ENCODE measurements around the gene PLCH2.

Gene PLCH2

GRCh38 chr1:2488688-2489087 is 12.6 kb downstream of the PLCH2 start:
- no peak for TF ChIP-seq CTCF (IDR thresholded peaks at IDR 0.05; ENCODE audit: low read depth, low read length, missing control alignments)
- DNase-seq (ENCODE audit: low read depth), result no peak
- no peak overlapping the region for H3K4me3 ChIP-seq (ENCODE audit: low read depth, low read length)

- no peak overlapping the region for H3K4me3 ChIP-seq (ENCODE audit: low read depth, low read length)
- DNase-seq (ENCODE audit: low read depth), result no peak
- TF ChIP-seq CTCF (IDR thresholded peaks at IDR 0.05; ENCODE audit: low read depth, low read length, missing control alignments), result no peak
Measured at GRCh38 chr1:2489615-2490014, 13.5 kb downstream of the PLCH2 start.

DNA sequence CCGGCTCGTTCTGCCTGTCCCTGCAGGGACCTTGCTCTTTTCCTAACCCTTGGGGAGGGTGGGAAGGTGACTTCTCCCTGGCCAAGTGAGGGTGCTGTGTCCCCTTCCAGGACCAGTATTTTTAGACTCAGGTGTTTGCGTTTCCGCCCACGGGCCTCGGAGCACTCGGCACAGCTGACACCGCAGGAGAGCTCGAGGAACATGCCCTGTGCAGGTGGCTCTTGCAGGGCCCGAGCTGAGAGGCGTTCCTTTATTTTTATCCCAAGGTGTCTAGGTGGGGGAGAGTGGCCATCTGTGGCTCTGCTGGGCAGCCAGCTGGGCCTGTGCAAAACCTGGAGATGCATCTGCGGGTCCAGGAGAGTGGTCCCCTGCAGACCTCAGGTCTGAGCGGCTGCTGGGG is 16.0 kb downstream of the PLCH2 start:
- TF ChIP-seq CTCF (IDR thresholded peaks at IDR 0.05; ENCODE audit: low read depth, low read length, missing control alignments), result no peak
- DNase-seq (ENCODE audit: low read depth), result no peak
- no peak overlapping the region for H3K4me3 ChIP-seq (ENCODE audit: low read depth, low read length)

GRCh38 chr1:2493218-2493617 is 17.1 kb downstream of the PLCH2 start:
- no peak overlapping the region for H3K4me3 ChIP-seq (ENCODE audit: low read depth, low read length)
- DNase-seq (ENCODE audit: low read depth), result no peak
- no peak for TF ChIP-seq CTCF (IDR thresholded peaks at IDR 0.05; ENCODE audit: low read depth, low read length, missing control alignments)

- no peak overlapping the region for H3K4me3 ChIP-seq (ENCODE audit: low read depth, low read length)
- no peak for TF ChIP-seq CTCF (IDR thresholded peaks at IDR 0.05; ENCODE audit: low read depth, low read length, missing control alignments)
- no peak for DNase-seq (ENCODE audit: low read depth)
Measured at GRCh38 chr1:2493691-2494322, 17.7 kb downstream of the PLCH2 start.

DNA sequence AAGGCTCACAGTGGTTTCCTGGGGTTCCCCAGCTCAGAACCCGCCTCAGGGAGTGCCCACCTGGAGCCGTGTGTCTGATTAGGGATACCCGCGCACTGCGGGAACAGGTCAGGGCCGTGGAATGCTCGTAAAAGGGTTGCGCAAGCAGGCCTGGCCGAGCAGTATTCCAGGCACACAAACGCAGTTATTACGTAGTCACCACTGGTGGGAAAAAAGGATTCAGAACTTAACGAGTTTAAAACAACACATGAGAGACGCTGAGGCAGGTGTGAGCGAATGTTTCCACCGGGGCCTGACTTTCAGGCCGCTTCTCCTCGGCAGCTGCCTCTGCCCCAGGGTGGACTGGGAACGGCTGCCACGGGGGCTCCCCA is 18.2 kb downstream of the PLCH2 start:
- TF ChIP-seq CTCF (IDR thresholded peaks at IDR 0.05; ENCODE audit: low read depth, low read length, missing control alignments), result no peak
- DNase-seq (ENCODE audit: low read depth), result no peak

DNA sequence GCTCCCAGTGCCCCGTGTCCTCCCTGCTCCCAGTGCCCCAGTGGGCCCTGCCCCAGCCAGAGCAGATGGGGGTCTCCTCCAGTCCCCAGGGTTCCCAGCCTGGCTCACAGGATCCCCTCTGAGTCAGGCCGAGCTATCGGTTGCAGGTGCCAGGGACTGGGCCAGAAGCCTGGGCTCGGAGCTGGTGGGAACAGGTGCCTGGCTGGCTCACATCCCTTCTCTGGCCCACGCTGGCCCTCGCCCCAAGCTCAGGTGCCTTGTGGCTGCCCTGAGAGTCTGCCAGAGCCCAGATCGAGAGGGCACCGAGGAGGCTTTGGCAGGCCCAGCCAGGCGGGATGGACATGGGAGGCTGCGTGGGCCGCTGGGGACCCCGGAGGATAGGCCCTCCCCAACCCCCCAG is 18.9 kb downstream of the PLCH2 start:
- no peak for TF ChIP-seq CTCF (IDR thresholded peaks at IDR 0.05; ENCODE audit: low read depth, low read length, missing control alignments)
- DNase-seq (ENCODE audit: low read depth), result no peak
- H3K4me3 ChIP-seq (ENCODE audit: low read depth, low read length), result no peak overlapping the region

More for the DNA sequence above, 18.2 kb downstream of the PLCH2 start:
- no peak overlapping the region for H3K4me3 ChIP-seq (ENCODE audit: low read depth, low read length)
